Measurements from ENCODE around the gene DHX38.

The DHX38 gene

GRCh38 chr16:72105978-72106377 is 12.3 kb downstream of the DHX38 start:
- no peak for DNase-seq (ENCODE audit: low read depth)
- H3K4me3 ChIP-seq (replicated peaks; ENCODE audit: low read depth, low read length): no peak overlapping the region
- no peak for TF ChIP-seq CTCF (IDR thresholded peaks at IDR 0.05; ENCODE audit: low read length, missing control alignments)

GRCh38 chr16:72107371-72107770 is 13.7 kb downstream of the DHX38 start:
- TF ChIP-seq CTCF (IDR thresholded peaks at IDR 0.05; ENCODE audit: low read length, missing control alignments): no peak
- no peak overlapping the region for H3K4me3 ChIP-seq (replicated peaks; ENCODE audit: low read depth, low read length)
- DNase-seq (ENCODE audit: low read depth): no peak

GRCh38 chr16:72108353-72109102 is 14.9 kb downstream of the DHX38 start:
- H3K4me3 ChIP-seq (replicated peaks; ENCODE audit: low read depth, low read length): no peak overlapping the region
- DNase-seq (ENCODE audit: low read depth): no peak
- TF ChIP-seq CTCF (IDR thresholded peaks at IDR 0.05; ENCODE audit: low read length, missing control alignments): no peak

GRCh38 chr16:72109300-72109699 is 15.7 kb downstream of the DHX38 start:
- H3K4me3 ChIP-seq (replicated peaks; ENCODE audit: low read depth, low read length): no peak overlapping the region
- no peak for DNase-seq (ENCODE audit: low read depth)
- TF ChIP-seq CTCF (IDR thresholded peaks at IDR 0.05; ENCODE audit: low read length, missing control alignments): no peak

GRCh38 chr16:72109966-72110530 is 16.4 kb downstream of the DHX38 start:
- no peak for DNase-seq (ENCODE audit: low read depth)
- no peak overlapping the region for H3K4me3 ChIP-seq (replicated peaks; ENCODE audit: low read depth, low read length)
- TF ChIP-seq CTCF (IDR thresholded peaks at IDR 0.05; ENCODE audit: low read length, missing control alignments): no peak

GRCh38 chr16:72110662-72111615 is 17.3 kb downstream of the DHX38 start:
- H3K4me3 ChIP-seq (replicated peaks; ENCODE audit: low read depth, low read length): no peak overlapping the region
- DNase-seq (ENCODE audit: low read depth): no peak
- no peak for TF ChIP-seq CTCF (IDR thresholded peaks at IDR 0.05; ENCODE audit: low read length, missing control alignments)
